Measurements from ENCODE around the gene NFIC.

NFIC gene

GRCh38 chr19:3463714-3464586, 97.6 kb downstream of the NFIC start:
- Mint-ChIP-seq H3K27me3 (no peaks in the 10 kb centered on the region), H3K9me3 (no peaks in the 10 kb centered on the region), H3K4me1 (ENCODE audit: low read depth) (peaks cover 10% of the 10 kb centered on the region), H3K4me3 (no peak overlapping the region), H3K36me3 (ENCODE audit: low read depth) (peaks cover 69% of the 10 kb centered on the region), H3K27ac (no peak overlapping the region)
- intact Hi-C loops (cut with micrococcal nuclease), result no loop called here

GRCh38 chr19:3464587-3465235, 98.3 kb downstream of the NFIC start:
- Mint-ChIP-seq H3K27me3 (peaks cover 3% of the 10 kb centered on the region), H3K36me3 (ENCODE audit: low read depth) (peaks cover 61% of the 10 kb centered on the region), H3K9me3 (no peaks in the 10 kb centered on the region), H3K4me3 (no peak overlapping the region), H3K4me1 (ENCODE audit: low read depth) (peaks cover 5% of the 10 kb centered on the region), H3K27ac (no peak overlapping the region)
- intact Hi-C loops (cut with micrococcal nuclease), result no loop called here

DNA sequence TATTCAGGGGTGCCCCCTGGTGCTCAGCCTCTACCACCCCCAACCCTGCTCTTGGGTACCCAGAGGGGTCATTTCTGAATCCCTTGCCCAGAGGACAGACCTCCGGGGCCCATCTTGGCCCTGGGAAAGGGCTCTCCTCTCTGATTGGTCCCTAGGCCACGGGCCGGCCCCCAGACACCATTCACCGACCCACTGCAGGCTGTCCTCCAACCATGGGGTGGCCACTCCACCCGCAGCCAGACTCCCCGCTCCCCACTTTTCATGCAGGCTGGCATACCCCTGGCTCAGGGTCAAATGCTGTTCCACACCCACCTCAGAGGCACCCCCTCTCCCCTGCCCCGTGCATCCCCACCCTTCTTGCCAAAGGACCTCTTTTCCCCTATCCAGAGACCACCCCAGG, 99.2 kb downstream of the NFIC start:
- no peaks in the 10 kb centered on the region for H3K9me3 Mint-ChIP-seq
- peaks cover 3% of the 10 kb centered on the region for H3K27me3 Mint-ChIP-seq
- peaks cover 53% of the 10 kb centered on the region for H3K36me3 Mint-ChIP-seq (ENCODE audit: low read depth)
- H3K4me1 Mint-ChIP-seq (ENCODE audit: low read depth), result peaks cover 5% of the 10 kb centered on the region
- intact Hi-C loops (cut with micrococcal nuclease), result no loop called here
- no peak overlapping the region for H3K4me3 Mint-ChIP-seq
- no peak overlapping the region for H3K27ac Mint-ChIP-seq

DNA sequence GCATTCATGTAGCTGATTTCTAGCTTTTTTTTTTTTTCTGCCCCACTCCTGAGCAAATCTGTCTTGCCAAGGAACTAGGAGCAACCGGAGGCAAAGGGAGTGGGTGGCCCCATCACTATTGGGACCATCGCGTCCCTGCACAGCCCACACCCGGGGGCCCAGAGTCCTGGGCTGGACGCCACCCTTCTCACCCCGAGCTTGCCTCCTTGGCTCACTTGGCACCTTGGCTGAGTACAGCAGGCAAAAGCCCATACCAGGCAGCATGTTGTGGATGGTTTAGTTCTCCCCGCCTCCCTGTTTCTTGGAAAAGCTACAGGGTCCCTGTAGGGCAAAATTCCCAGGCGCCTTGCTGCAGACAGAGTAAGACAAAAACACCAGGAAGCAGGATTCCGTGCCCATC, 100.3 kb downstream of the NFIC start:
- Mint-ChIP-seq H3K36me3 (ENCODE audit: low read depth) (peaks cover 43% of the 10 kb centered on the region), H3K27ac (no peak overlapping the region), H3K4me1 (ENCODE audit: low read depth) (peaks cover 5% of the 10 kb centered on the region), H3K27me3 (peaks cover 6% of the 10 kb centered on the region), H3K4me3 (no peak overlapping the region), H3K9me3 (no peaks in the 10 kb centered on the region)
- intact Hi-C loops (cut with micrococcal nuclease), result no loop called here

DNA sequence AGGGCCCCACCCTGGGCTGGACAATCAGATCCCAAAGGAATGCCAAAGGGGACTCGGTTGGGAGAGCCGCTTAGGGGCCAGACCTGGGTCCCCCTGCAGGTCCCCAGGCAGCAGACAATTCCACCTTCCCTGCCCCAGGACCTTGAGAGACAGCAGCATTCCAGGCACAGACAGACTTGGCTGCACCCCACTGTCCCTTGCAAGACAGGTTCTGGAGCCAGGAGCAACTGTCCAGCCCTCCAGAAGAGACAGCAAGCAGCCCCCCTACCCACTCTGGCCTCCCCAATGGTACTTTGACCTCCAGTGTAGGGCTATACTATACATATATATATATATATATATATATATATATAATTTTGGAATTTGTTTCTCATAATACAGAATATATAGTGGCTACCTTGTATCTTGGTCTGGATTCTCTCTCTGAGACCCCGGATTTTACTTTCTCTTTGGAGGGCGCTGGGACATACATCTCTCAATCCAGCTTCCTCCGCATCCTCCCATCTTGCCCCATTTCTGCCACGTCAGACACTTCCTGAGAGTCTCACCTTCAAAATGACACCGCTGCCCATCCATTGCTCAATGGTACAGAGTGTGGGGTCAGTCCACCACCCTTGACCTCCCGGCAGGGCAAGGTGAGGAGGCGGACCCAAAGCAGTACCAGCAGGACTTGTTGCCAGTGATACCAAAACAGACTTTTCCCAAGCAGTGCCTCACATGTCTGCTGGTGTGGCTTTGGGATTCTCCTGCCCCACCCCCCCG, 101.2 kb downstream of the NFIC start:
- intact Hi-C loops (cut with micrococcal nuclease), result no loop called here
- H3K4me1 Mint-ChIP-seq (ENCODE audit: low read depth), result peaks cover 5% of the 10 kb centered on the region
- H3K9me3 Mint-ChIP-seq, result no peaks in the 10 kb centered on the region
- H3K27me3 Mint-ChIP-seq, result peaks cover 6% of the 10 kb centered on the region
- H3K4me3 Mint-ChIP-seq, result no peak overlapping the region
- H3K27ac Mint-ChIP-seq, result no peak overlapping the region
- peaks cover 40% of the 10 kb centered on the region for H3K36me3 Mint-ChIP-seq (ENCODE audit: low read depth)

- peaks cover 5% of the 10 kb centered on the region for H3K4me1 Mint-ChIP-seq (ENCODE audit: low read depth)
- H3K9me3 Mint-ChIP-seq, result no peaks in the 10 kb centered on the region
- intact Hi-C loops (cut with micrococcal nuclease), result no loop called here
- no peak overlapping the region for H3K27ac Mint-ChIP-seq
- no peak overlapping the region for H3K4me3 Mint-ChIP-seq
- H3K36me3 Mint-ChIP-seq (ENCODE audit: low read depth), result peaks cover 34% of the 10 kb centered on the region
- peaks cover 6% of the 10 kb centered on the region for H3K27me3 Mint-ChIP-seq
Observed at GRCh38 chr19:3468211-3468610, 101.8 kb downstream of the NFIC start.

DNA sequence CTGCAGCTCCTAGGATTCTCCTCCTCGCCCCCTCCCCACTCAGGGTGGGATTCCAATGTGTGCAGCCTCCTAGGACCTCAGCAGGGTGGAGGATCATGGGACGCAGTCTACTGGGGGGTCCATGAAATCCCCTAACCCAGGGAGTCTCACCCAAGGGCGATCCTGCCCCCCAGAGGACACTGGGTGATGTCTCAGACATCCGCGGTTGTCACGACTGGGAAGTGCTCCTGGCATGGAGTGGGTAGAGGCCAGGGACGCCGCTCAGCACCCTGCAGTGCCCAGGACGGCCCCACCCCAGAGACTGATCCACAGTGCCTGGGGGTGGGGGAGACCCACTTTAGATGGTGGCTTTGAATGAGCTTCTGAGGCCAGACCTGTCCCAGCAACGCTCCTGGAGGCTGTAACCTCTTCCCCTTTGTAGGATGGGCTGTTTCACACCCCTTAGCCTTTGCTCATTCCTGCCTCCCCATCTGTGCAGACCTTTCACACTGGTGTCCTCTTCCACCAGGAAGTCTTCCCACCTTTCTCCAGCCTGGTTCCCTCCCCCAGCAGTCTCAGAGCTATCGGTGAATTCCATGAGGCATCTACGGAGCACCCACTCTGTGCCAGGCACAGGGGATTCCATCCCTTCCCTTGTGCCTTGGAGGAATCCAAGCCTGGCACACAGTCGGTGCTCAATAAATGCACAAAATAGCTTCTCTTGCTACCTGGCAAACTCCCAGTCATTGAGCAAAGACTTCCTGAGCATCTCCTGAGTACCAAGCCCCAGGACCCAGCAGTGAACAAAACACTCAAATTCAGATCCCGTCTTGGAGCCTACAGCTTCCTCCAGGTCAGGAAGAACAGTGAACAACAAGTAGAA, 103.5 kb downstream of the NFIC start:
- H3K27me3 Mint-ChIP-seq, result peaks cover 6% of the 10 kb centered on the region
- peaks cover 5% of the 10 kb centered on the region for H3K4me1 Mint-ChIP-seq (ENCODE audit: low read depth)
- H3K27ac Mint-ChIP-seq, result no peak overlapping the region
- H3K36me3 Mint-ChIP-seq (ENCODE audit: low read depth), result peaks cover 17% of the 10 kb centered on the region
- no peak overlapping the region for H3K4me3 Mint-ChIP-seq
- H3K9me3 Mint-ChIP-seq, result no peaks in the 10 kb centered on the region
- intact Hi-C loops (cut with micrococcal nuclease), result no loop called here

DNA sequence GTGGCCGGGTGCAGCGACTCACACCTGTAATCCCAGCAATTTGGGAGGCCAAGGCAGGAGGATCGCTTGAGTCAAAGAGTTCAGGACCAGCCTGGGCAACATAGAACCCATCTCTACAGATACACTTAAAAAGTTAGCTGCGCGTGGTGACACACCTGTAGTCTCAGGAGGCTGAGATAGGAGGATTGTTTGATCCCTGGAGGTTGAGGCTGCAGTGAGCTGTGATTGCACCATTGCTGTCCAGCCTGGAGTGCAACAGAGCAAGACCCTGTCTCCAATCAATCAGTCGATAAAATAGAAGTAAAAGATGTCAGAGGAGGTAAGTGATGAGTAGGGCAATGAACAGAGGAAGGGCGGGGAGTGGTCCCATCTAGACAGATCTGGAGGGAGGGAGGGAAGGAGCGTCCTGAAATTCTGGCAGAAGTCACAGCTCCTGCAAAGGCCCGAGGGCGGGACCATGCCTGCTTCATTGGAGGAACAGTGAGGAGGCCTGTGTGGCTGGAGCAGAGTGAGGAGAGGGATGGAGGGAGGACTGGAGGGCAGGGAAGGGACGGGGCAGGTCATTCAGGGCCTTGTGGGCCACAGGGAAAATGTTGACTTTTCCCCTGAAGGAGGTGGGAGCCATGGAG, 104.2 kb downstream of the NFIC start:
- H3K4me3 Mint-ChIP-seq, result no peak overlapping the region
- intact Hi-C loops (cut with micrococcal nuclease), result no loop called here
- peaks cover 5% of the 10 kb centered on the region for H3K4me1 Mint-ChIP-seq (ENCODE audit: low read depth)
- peaks cover 10% of the 10 kb centered on the region for H3K36me3 Mint-ChIP-seq (ENCODE audit: low read depth)
- H3K27me3 Mint-ChIP-seq, result peaks cover 6% of the 10 kb centered on the region
- H3K27ac Mint-ChIP-seq, result no peak overlapping the region
- H3K9me3 Mint-ChIP-seq, result no peaks in the 10 kb centered on the region

DNA sequence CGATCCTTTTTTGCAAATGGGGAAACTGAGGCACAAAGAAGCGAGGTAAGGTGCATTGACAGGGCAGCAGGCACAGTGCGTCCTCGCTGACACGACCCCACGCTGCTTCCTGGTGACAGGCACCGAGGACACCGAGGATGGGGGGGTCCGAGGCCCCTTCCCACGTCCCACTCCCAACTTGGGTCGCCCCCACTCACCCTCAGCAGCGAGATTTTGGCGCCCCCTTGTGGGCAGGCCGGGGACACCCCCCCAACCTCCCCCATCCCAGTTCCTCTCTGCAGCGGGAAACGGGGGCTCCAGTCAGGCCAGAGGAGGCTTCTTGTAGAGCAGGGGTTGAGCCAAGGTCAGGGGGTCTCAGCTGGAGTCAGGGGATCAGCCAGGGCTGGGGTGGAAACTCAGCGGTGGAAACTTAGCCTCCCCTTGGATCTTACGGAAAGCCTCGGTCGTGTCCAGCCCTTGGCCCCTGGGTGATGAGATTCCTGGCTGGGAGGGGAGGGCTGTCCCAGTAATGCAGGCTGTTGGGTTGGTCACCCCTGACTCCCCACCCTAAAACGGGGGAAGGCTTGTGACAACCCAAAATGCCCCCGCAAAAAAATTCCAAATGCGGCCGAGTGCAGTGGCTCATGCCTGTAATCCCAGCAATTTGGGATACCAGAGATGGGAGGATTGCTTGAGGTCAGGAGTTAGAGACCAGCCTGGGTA, 105.7 kb downstream of the NFIC start:
- H3K36me3 Mint-ChIP-seq (ENCODE audit: low read depth), result no peaks in the 10 kb centered on the region
- H3K27me3 Mint-ChIP-seq, result peaks cover 6% of the 10 kb centered on the region
- no peaks in the 10 kb centered on the region for H3K9me3 Mint-ChIP-seq
- intact Hi-C loops (cut with micrococcal nuclease), result loop anchor here (2.0 kb wide), 1 partner anchor 145 kb away; no protein-coding TSS in a partner anchor
- no peak overlapping the region for H3K4me3 Mint-ChIP-seq
- peaks cover 5% of the 10 kb centered on the region for H3K4me1 Mint-ChIP-seq (ENCODE audit: low read depth)
- no peak overlapping the region for H3K27ac Mint-ChIP-seq

DNA sequence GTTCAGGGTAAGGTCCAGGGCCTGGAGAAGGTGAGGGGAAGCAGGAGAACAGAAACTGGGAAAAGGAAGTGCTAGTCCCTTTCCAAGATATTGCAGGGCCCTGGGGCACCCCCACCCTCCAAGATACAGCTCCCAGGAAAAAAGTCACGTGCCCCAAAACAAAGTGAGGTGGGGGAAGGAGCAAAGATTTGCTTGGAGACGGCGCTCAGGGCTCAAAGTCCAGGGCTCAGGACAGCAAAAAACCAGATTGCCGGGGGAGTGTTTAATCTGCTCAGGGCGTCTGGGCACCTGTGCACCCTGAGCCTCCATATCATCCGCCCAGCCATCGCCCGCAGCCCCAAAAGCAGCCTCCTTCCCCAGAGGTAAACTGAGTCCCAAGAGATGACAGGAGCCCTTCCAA, 107.6 kb downstream of the NFIC start:
- Mint-ChIP-seq H3K27ac (no peak overlapping the region), H3K4me3 (no peak overlapping the region), H3K36me3 (ENCODE audit: low read depth) (no peaks in the 10 kb centered on the region), H3K9me3 (no peaks in the 10 kb centered on the region), H3K27me3 (peaks cover 16% of the 10 kb centered on the region), H3K4me1 (ENCODE audit: low read depth) (peaks cover 10% of the 10 kb centered on the region)
- intact Hi-C loops (cut with micrococcal nuclease), result no loop called here

GRCh38 chr19:3474614-3475013, 108.2 kb downstream of the NFIC start:
- H3K4me1 Mint-ChIP-seq (ENCODE audit: low read depth), result peaks cover 16% of the 10 kb centered on the region
- H3K27me3 Mint-ChIP-seq, result peaks cover 18% of the 10 kb centered on the region
- H3K27ac Mint-ChIP-seq, result no peak overlapping the region
- H3K9me3 Mint-ChIP-seq, result no peaks in the 10 kb centered on the region
- H3K4me3 Mint-ChIP-seq, result no peak overlapping the region
- no peaks in the 10 kb centered on the region for H3K36me3 Mint-ChIP-seq (ENCODE audit: low read depth)
- intact Hi-C loops (cut with micrococcal nuclease), result no loop called here

GRCh38 chr19:3475449-3475848, 109.1 kb downstream of the NFIC start:
- peaks cover 18% of the 10 kb centered on the region for H3K27me3 Mint-ChIP-seq
- no peak overlapping the region for H3K27ac Mint-ChIP-seq
- H3K4me3 Mint-ChIP-seq, result no peak overlapping the region
- no peaks in the 10 kb centered on the region for H3K9me3 Mint-ChIP-seq
- intact Hi-C loops (cut with micrococcal nuclease), result no loop called here
- H3K36me3 Mint-ChIP-seq (ENCODE audit: low read depth), result no peaks in the 10 kb centered on the region
- peaks cover 16% of the 10 kb centered on the region for H3K4me1 Mint-ChIP-seq (ENCODE audit: low read depth)

- Mint-ChIP-seq H3K9me3 (no peaks in the 10 kb centered on the region), H3K27me3 (peaks cover 17% of the 10 kb centered on the region), H3K4me3 (no peak overlapping the region), H3K4me1 (ENCODE audit: low read depth) (peaks cover 16% of the 10 kb centered on the region), H3K27ac (no peak overlapping the region), H3K36me3 (ENCODE audit: low read depth) (no peaks in the 10 kb centered on the region)
- intact Hi-C loops (cut with micrococcal nuclease), result no loop called here
Observed at GRCh38 chr19:3476830-3477229, 110.4 kb downstream of the NFIC start.

Measured in dendritic cell treated with granulocyte-macrophage colony-stimulating factor and Interleukin-4, amounts not matched to agents 40 ng/mL and 50 ng/mL, for 4 days (primary cell).